Panc1 (cell line): ENCODE measurements around the gene TOLLIP.

Experiments
- CTCF ChIP-seq: fragments of 450-650 bp; IDR thresholded peaks from 2 replicates; pipeline ENCODE4 v1.5.1; 2017; ENCODE audit warnings: mild to moderate bottlenecking
- POLR2AphosphoS5 ChIP-seq: IDR thresholded peaks from 2 replicates; pipeline ENCODE4 v1.6.1; 2012; ENCODE audit warnings: mild to moderate bottlenecking, low read depth, low read length, moderate library complexity
- REST ChIP-seq, 2 experiments: IDR thresholded peaks; 2 replicates each; pipeline ENCODE4 v1.6.1; 2011 to 2012; ENCODE audit warnings: low read depth in 2 of 2, control low read depth in 1 of 2, low read length in 1 of 2, mild to moderate bottlenecking in 1 of 2, moderate library complexity in 1 of 2; ENCODE audit not compliant: insufficient read depth in 1 of 2

- TF ChIP-seq POLR2AphosphoS5 (no peak), CTCF (no peak), REST (IDR thresholded peaks at IDR 0.05; ENCODE audit: insufficient read depth in 1 of 2, low read depth in 2 of 2, low read length in 1 of 2) (no peak)
These were observed 46.4 kb downstream of the TOLLIP start for GRCh38 chr11:1263010-1263409.
